ENCODE data around the gene NXPH4. TPM values are rescaled to one million over a fixed set of nuclear protein-coding genes. Genes with fewer than 3 reads are reported as not detected.

Gene NXPH4
- total RNA-seq, 1 donor from 2014 or later = 62.6 TPM

GRCh38 chr12:57179331-57180086, 37.1 kb upstream of the NXPH4 start:
- Mint-ChIP-seq H3K27ac (ENCODE audit: unreplicated experiment) (no peak overlapping the region), H3K9me3 (ENCODE audit: unreplicated experiment) (no peaks in the 10 kb centered on the region), H3K4me3 (ENCODE audit: unreplicated experiment) (no peak overlapping the region), H3K36me3 (ENCODE audit: unreplicated experiment) (peaks cover 47% of the 10 kb centered on the region), H3K27me3 (ENCODE audit: unreplicated experiment) (no peaks in the 10 kb centered on the region), H3K4me1 (ENCODE audit: unreplicated experiment) (peaks cover 8% of the 10 kb centered on the region)
- TF ChIP-seq, protein P1, sequence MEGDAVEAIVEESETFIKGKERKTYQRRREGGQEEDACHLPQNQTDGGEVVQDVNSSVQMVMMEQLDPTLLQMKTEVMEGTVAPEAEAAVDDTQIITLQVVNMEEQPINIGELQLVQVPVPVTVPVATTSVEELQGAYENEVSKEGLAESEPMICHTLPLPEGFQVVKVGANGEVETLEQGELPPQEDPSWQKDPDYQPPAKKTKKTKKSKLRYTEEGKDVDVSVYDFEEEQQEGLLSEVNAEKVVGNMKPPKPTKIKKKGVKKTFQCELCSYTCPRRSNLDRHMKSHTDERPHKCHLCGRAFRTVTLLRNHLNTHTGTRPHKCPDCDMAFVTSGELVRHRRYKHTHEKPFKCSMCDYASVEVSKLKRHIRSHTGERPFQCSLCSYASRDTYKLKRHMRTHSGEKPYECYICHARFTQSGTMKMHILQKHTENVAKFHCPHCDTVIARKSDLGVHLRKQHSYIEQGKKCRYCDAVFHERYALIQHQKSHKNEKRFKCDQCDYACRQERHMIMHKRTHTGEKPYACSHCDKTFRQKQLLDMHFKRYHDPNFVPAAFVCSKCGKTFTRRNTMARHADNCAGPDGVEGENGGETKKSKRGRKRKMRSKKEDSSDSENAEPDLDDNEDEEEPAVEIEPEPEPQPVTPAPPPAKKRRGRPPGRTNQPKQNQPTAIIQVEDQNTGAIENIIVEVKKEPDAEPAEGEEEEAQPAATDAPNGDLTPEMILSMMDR (IDR thresholded peaks at IDR 0.05) = no peak
- DNase-seq (ENCODE audit: extremely low spot score, unreplicated experiment) = no peak

- DNase-seq (ENCODE audit: extremely low spot score, unreplicated experiment) = no peak
- no peaks in the 10 kb centered on the region for H3K9me3 Mint-ChIP-seq (ENCODE audit: unreplicated experiment)
- no peak overlapping the region for H3K27ac Mint-ChIP-seq (ENCODE audit: unreplicated experiment)
- H3K36me3 Mint-ChIP-seq (ENCODE audit: unreplicated experiment) = peaks cover 50% of the 10 kb centered on the region
- H3K27me3 Mint-ChIP-seq (ENCODE audit: unreplicated experiment) = no peaks in the 10 kb centered on the region
- peaks cover 6% of the 10 kb centered on the region for H3K4me1 Mint-ChIP-seq (ENCODE audit: unreplicated experiment)
- H3K4me3 Mint-ChIP-seq (ENCODE audit: unreplicated experiment) = no peak overlapping the region
- TF ChIP-seq, protein P1 (IDR thresholded peaks at IDR 0.05) = no peak
Observed at GRCh38 chr12:57180321-57180989, 36.1 kb upstream of the NXPH4 start.

DNA sequence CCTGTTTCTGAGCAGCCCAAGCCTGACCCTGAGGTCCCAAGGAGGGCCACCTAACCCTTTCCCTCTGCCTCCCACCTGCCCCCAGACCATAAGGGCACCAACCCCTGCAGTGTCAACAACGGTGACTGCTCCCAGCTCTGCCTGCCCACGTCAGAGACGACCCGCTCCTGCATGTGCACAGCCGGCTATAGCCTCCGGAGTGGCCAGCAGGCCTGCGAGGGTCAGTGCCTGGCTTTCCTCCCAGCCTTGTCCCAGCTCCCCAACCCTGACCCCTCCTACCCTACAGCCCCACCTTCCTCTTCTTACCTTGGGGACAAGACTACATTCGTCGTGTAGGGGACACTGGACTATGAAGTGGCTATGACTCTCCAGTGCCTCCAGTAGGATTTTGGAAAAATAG, 35.5 kb upstream of the NXPH4 start:
- Mint-ChIP-seq H3K36me3 (ENCODE audit: unreplicated experiment) (peaks cover 50% of the 10 kb centered on the region), H3K27ac (ENCODE audit: unreplicated experiment) (peak overlapping the region; percentile 21), H3K4me3 (ENCODE audit: unreplicated experiment) (no peak overlapping the region), H3K4me1 (ENCODE audit: unreplicated experiment) (peaks cover 3% of the 10 kb centered on the region), H3K27me3 (ENCODE audit: unreplicated experiment) (no peaks in the 10 kb centered on the region), H3K9me3 (ENCODE audit: unreplicated experiment) (no peaks in the 10 kb centered on the region)
- TF ChIP-seq, protein P1 (IDR thresholded peaks at IDR 0.05) = no peak
- DNase-seq (ENCODE audit: extremely low spot score, unreplicated experiment) = no peak

- Mint-ChIP-seq H3K4me1 (ENCODE audit: unreplicated experiment) (peaks cover 3% of the 10 kb centered on the region), H3K36me3 (ENCODE audit: unreplicated experiment) (peaks cover 51% of the 10 kb centered on the region), H3K4me3 (ENCODE audit: unreplicated experiment) (no peak overlapping the region), H3K9me3 (ENCODE audit: unreplicated experiment) (no peaks in the 10 kb centered on the region), H3K27ac (ENCODE audit: unreplicated experiment) (peak overlapping the region; percentile 21), H3K27me3 (ENCODE audit: unreplicated experiment) (no peaks in the 10 kb centered on the region)
- DNase-seq (ENCODE audit: extremely low spot score, unreplicated experiment) = no peak
- TF ChIP-seq, protein P1 (IDR thresholded peaks at IDR 0.05) = no peak
Observed at GRCh38 chr12:57181561-57182155, 34.9 kb upstream of the NXPH4 start.

Data from osteocyte (in vitro differentiated cells).